Sigmoid colon (tissue), 4 donors: ENCODE data around the gene RUNDC3A.

Source experiments
- EP300 ChIP-seq, 4 donors: sonication (generic); formaldehyde crosslinking; IDR thresholded peaks; one replicate each; pipeline ENCODE4 v1.6.1; 2017; ENCODE audit warnings: antibody characterized with exemption in 4 of 4
- POLR2AphosphoS5 ChIP-seq, 4 donors: sonication (generic); formaldehyde crosslinking; IDR thresholded peaks; one replicate each; pipeline ENCODE4 v1.6.1; 2017; ENCODE audit warnings: antibody characterized with exemption in 4 of 4
- TF ChIP-seq, protein P1 (sequence below), 4 experiments: fragments of 450-650 bp in 3 of 4; fragments of 200-600 bp in 1 of 4; IDR thresholded peaks; one replicate each; pipeline ENCODE4 v1.5.1; 2016 to 2019; ENCODE audit warnings: antibody characterized with exemption in 4 of 4, mild to moderate bottlenecking in 3 of 4, moderate library complexity in 2 of 4

DNA sequence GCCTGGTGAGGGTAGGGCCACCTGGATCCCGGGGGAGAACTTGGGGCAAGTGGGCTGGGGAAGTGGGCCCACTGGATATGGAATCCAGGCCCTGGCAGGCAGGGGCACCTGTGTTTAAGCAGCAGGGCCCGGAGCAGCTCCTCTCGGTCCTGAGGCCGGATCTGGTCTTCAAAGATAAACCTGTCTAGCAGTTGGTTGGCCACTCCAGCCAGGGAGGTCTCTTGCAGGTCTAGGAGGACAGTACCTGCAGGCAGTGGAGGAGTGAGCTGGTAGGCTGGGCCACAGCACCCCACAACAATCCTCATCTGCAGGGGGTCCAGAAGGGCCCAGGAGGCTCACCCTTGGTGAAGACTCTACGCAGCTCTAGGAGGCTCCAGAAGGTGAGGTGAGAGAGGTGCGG is 48.1 kb upstream of the RUNDC3A start:
- TF ChIP-seq, protein P1, sequence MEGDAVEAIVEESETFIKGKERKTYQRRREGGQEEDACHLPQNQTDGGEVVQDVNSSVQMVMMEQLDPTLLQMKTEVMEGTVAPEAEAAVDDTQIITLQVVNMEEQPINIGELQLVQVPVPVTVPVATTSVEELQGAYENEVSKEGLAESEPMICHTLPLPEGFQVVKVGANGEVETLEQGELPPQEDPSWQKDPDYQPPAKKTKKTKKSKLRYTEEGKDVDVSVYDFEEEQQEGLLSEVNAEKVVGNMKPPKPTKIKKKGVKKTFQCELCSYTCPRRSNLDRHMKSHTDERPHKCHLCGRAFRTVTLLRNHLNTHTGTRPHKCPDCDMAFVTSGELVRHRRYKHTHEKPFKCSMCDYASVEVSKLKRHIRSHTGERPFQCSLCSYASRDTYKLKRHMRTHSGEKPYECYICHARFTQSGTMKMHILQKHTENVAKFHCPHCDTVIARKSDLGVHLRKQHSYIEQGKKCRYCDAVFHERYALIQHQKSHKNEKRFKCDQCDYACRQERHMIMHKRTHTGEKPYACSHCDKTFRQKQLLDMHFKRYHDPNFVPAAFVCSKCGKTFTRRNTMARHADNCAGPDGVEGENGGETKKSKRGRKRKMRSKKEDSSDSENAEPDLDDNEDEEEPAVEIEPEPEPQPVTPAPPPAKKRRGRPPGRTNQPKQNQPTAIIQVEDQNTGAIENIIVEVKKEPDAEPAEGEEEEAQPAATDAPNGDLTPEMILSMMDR (IDR thresholded peaks at IDR 0.05) = no peak
- TF ChIP-seq POLR2AphosphoS5 (IDR thresholded peaks at IDR 0.05) (no peak), EP300 (IDR thresholded peaks at IDR 0.05) (no peak)
